ENCODE data around the gene AMZ1.

Gene AMZ1

GRCh38 chr7:2717293-2718261, 29.6 kb downstream of the AMZ1 start:
- Histone ChIP-seq H3K9ac (no peak overlapping the region), H3K9me3 (ENCODE audit: control insufficient read depth, low read length) (no peaks in the 10 kb centered on the region), H3K4me2 (ENCODE audit: low read length) (no peak overlapping the region), H3K79me2 (no peaks in the 10 kb centered on the region), H3K4me1 (peaks cover 2% of the 10 kb centered on the region), H3K27me3 (ENCODE audit: control insufficient read depth, insufficient read depth, low read length) (no peaks in the 10 kb centered on the region), H3K4me3 (ENCODE audit: low read depth, low read length) (no peak overlapping the region), H2AFZ (no peak overlapping the region), H3K36me3 (ENCODE audit: control insufficient read depth, insufficient read depth, low read length) (no peaks in the 10 kb centered on the region), H3K27ac (no peak overlapping the region)
- TF ChIP-seq CTCF (IDR thresholded peaks at IDR 0.05): no peak

DNA sequence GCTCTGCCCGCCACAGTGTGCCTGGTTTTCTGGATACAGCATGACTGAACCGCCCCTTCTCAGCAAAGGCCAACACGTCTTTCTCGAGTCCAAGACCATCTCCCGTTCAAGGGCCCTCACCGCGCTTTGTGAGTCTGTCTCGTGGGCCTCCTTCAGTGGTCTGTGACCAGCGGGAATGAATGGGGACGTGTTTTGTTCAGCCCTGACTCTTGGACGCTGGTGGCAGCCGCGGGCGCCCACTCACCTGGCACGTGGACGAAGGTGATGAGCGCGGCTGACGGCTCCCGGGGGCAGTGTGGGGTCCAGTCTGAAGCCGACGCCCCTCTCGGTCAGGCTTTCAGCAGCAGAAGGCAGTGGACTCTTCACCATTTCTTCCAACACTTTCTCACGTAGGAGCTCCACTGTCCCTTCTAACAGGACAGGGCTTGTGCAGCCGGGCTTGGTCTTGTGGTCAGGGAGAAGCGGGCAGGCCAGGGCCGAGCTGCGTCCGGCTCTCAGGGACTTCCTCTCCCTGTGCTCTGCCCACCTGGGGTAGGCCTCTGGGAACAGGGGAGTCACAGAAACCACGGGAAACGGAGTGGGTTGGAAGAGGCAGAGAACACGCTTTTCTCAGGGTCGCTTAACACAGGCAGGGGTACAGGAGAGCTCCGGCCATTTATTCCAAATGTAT, 30.4 kb downstream of the AMZ1 start:
- Histone ChIP-seq H2AFZ (no peak overlapping the region), H3K4me2 (ENCODE audit: low read length) (no peak overlapping the region), H3K36me3 (ENCODE audit: control insufficient read depth, insufficient read depth, low read length) (no peaks in the 10 kb centered on the region), H3K9ac (no peak overlapping the region), H3K27me3 (ENCODE audit: control insufficient read depth, insufficient read depth, low read length) (no peaks in the 10 kb centered on the region), H3K27ac (no peak overlapping the region), H3K4me3 (ENCODE audit: low read depth, low read length) (no peak overlapping the region), H3K79me2 (no peaks in the 10 kb centered on the region), H3K4me1 (peaks cover 2% of the 10 kb centered on the region), H3K9me3 (ENCODE audit: control insufficient read depth, low read length) (no peaks in the 10 kb centered on the region)
- TF ChIP-seq CTCF (IDR thresholded peaks at IDR 0.05): no peak

DNA sequence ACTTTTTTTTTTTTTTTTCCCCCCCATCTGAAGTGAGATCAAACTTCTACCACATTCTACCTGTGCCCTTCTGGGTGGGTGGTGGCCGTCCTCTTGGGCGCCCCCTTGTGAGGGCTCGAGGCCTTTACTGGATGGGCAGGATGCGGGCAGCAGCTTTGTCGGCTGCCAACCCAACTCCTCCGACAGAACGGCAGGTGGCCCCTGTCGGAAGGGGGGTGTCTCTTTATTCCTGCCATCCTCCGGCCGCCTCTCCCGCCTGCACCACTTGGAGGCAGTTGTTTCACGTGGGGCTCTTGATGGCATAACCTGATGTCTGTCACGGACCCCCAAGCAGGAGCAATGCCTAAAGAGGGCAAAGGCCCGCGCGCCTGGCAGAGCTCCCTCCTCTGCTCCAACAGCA, 31.0 kb downstream of the AMZ1 start:
- H3K36me3 ChIP-seq (ENCODE audit: control insufficient read depth, insufficient read depth, low read length): no peaks in the 10 kb centered on the region
- H3K27ac ChIP-seq: no peak overlapping the region
- H2AFZ ChIP-seq: no peak overlapping the region
- H3K27me3 ChIP-seq (ENCODE audit: control insufficient read depth, insufficient read depth, low read length): no peaks in the 10 kb centered on the region
- H3K4me2 ChIP-seq (ENCODE audit: low read length): no peak overlapping the region
- H3K4me3 ChIP-seq (ENCODE audit: low read depth, low read length): no peak overlapping the region
- TF ChIP-seq CTCF (IDR thresholded peaks at IDR 0.05): no peak
- no peaks in the 10 kb centered on the region for H3K79me2 ChIP-seq
- peaks cover 2% of the 10 kb centered on the region for H3K4me1 ChIP-seq
- no peaks in the 10 kb centered on the region for H3K9me3 ChIP-seq (ENCODE audit: control insufficient read depth, low read length)
- no peak overlapping the region for H3K9ac ChIP-seq

DNA sequence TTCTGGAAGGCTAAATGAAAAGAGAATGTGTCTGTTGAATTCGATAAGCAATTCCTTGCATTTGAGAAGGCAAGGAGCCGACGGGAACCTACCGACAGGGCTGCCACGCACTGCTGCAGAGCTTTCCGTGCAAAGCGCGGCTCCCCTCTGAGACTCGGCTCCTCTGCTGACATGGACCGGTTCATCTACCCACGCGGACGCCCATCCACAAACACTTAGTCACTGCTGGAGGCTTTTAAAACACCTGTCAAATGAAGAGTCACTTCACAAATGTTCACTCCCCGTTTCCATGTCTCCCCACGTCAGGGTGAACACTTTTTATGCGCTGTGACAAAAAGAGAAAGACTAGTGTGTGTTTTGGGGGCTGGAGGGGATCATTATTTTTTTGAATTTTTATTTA, 32.0 kb downstream of the AMZ1 start:
- H3K4me2 ChIP-seq (ENCODE audit: low read length): no peak overlapping the region
- H3K36me3 ChIP-seq (ENCODE audit: control insufficient read depth, insufficient read depth, low read length): no peaks in the 10 kb centered on the region
- no peaks in the 10 kb centered on the region for H3K79me2 ChIP-seq
- H3K4me1 ChIP-seq: peaks cover 2% of the 10 kb centered on the region
- H2AFZ ChIP-seq: no peak overlapping the region
- TF ChIP-seq CTCF (IDR thresholded peaks at IDR 0.05): no peak
- no peaks in the 10 kb centered on the region for H3K9me3 ChIP-seq (ENCODE audit: control insufficient read depth, low read length)
- H3K4me3 ChIP-seq (ENCODE audit: low read depth, low read length): no peak overlapping the region
- no peaks in the 10 kb centered on the region for H3K27me3 ChIP-seq (ENCODE audit: control insufficient read depth, insufficient read depth, low read length)
- H3K27ac ChIP-seq: no peak overlapping the region
- no peak overlapping the region for H3K9ac ChIP-seq
